ENCODE data around the gene REXO1.
"Not testable (repeated sequence)": the region's sequence is repeated elsewhere in the genome, so short reads cannot be mapped to it uniquely, and the experiment has no call there.

Gene REXO1, protein sequence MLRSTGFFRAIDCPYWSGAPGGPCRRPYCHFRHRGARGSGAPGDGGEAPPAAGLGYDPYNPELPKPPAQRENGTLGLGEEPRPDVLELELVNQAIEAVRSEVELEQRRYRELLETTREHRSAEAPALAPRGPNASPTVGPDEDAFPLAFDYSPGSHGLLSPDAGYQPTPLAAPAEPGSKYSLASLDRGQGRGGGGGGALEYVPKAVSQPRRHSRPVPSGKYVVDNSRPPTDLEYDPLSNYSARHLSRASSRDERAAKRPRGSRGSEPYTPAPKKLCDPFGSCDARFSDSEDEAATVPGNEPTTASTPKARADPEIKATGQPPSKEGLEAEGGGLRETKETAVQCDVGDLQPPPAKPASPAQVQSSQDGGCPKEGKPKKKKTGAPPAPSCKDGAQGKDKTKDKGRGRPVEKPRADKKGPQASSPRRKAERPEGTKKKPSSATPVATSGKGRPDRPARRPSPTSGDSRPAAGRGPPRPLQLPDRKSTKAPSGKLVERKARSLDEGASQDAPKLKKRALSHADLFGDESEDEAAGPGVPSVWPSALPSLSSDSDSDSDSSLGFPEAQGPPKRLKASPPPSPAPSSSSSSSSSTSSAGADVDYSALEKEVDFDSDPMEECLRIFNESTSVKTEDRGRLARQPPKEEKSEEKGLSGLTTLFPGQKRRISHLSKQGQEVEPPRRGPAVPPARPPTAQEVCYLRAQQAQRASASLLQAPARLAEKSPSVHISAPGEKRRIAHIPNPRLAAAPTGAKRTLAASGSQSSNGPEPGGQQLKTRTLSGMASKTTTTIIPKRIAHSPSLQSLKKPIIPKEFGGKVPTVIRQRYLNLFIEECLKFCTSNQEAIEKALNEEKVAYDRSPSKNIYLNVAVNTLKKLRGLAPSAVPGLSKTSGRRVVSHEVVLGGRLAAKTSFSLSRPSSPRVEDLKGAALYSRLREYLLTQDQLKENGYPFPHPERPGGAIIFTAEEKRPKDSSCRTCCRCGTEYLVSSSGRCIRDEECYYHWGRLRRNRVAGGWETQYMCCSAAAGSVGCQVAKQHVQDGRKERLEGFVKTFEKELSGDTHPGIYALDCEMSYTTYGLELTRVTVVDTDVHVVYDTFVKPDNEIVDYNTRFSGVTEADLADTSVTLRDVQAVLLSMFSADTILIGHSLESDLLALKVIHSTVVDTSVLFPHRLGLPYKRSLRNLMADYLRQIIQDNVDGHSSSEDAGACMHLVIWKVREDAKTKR

DNA sequence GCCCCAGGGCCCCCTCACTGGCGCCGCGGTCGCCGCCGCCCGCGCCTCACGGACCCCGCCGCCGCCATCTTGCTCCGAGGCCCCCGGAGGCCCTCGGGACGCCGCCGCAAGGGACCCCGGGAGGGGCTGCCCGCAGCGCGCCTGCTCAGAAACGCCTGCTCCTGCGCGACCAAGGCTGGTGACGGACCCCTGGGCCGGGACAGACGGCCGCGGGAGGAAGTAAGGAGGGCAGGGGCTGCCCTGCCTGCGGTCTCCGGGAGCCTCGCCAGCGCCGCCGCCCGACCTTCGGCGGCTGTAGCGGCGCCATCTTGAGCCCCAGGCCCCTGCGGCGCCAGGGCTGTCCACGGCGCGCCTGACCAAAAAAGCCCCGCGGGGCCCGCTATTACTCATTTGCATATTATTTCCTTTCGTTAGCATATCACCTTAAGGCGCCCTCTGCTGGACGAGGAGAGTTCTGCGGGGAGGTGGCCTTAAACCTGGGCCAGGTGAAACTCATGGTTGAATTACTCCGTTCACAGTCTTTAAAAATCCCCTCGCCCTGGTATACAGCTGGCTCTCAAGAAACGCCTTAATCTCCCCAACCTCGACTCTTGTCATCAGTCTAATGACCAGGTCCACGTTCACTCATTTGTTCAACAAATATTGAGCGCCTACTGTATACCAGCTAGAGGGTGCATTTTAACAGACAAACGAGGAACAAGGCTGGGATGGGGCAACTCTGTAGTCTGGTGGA, at the start of gene REXO1:
REXO1 (minus strand) TSS at position 85 of the 733 bp plus-strand sequence. CDS start 125 bp downstream, outside the sequence.
- peak; percentile 99 for DNase-seq (ENCODE audit: low read depth)

DNA sequence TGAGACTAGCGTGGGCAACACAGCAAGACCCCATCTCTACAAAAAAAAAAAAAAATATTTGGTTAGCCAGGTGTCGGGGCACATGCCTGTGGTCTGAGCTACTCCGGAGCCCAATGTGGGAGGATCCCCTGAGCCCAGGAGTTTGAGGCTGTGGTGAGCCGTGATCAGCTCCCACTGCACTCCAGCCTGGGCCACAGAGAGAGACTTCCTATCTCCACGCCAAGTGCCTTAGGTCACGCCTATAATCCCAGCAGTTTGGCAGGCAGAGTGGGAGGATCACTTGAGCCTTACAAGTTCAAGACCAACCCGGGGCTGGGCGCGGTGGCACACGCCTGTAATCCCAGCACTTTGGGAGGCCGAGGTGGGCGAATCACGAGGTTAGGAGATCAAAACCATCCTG, 48.2 kb upstream of the REXO1 start:
- DNase-seq (ENCODE audit: low read depth), result no peak

GRCh38 chr19:1893791-1894190, 45.5 kb upstream of the REXO1 start:
- no peak for DNase-seq (ENCODE audit: low read depth)

DNA sequence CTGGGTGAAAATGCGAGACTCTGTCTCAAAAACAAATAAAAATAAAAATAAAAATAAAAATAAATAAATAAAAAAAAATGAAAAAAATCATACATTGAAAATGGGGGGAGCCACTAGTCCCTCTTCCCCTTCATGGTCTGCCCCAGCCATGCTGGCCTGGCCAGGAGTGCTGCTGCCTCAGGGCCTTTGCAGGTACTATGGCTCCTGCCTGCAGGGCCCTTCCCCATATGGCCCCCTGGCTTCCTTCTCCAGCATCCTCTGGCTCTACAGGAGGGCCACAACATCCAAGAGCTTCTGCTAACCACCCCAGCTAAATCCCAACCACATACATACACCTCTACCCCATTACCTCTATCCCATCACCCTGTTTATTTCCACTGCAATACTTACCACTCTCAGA, 41.6 kb upstream of the REXO1 start:
- no peak for DNase-seq (ENCODE audit: low read depth)

DNA sequence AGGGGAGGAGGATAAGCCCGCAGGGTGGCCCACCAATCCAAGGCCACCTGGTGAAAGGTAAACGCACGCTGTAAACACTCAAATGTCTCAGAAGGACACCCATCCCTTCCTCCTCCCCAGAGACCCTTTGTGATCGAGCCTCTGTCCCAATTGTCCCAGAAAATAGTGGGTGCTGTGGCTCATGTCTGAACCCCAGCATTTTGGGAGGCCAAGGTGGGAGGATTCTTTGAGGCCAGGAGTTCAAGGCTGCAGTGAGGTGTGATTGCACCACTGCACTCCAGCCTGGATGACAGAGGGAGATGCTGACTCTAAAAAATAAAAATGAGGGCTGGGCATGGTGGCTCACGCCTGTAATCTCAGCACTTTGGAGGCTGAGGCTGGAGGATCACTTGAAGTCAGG, 40.1 kb upstream of the REXO1 start:
- DNase-seq (ENCODE audit: low read depth), result no peak

GRCh38 chr19:1886360-1886759, 38.1 kb upstream of the REXO1 start:
- not testable (repeated sequence) for DNase-seq (ENCODE audit: low read depth)

DNA sequence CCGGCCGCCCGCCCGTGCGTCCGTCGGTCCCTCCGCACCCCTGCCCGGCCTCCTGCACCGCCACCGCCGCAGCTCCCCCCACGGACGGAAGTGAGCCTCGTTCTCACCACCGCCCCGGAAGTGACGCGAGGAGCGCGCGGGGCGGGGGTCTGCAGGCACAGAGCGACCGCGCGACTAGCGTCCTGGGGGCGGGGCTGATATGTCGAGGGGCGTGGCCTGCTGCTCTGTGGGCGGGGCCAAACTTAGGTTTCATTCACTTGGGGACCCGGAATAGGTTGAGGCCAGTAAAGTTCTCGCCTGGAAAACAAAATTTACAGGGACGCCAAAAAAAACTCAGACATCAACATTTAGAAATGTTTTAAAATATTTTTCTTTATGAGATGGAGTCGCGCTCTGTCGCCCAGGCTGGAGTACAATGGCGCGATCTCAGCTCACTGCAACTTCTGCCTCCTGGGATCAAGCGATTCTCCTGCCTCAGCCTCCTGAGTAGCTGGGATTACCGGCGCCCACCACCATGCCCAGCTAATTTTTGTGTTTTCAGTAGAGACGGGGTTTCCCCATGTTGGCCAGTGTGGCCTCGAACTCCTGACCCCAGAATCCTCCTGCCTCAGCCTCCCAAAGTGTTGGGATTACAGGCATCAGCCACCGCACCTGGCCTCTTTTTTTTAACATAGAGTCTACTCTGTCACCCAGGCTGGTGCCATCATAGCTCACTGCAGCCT, 37.3 kb upstream of the REXO1 start, which contains the start of gene ABHD17A:
ABHD17A (minus strand) TSS at position 99 of the 722 bp plus-strand sequence. CDS start 3,930 bp downstream, outside the sequence.
- DNase-seq (ENCODE audit: low read depth), result peak; percentile 94

- no peak for DNase-seq (ENCODE audit: low read depth)
These were observed 36.5 kb upstream of the REXO1 start for GRCh38 chr19:1884719-1885334.

DNA sequence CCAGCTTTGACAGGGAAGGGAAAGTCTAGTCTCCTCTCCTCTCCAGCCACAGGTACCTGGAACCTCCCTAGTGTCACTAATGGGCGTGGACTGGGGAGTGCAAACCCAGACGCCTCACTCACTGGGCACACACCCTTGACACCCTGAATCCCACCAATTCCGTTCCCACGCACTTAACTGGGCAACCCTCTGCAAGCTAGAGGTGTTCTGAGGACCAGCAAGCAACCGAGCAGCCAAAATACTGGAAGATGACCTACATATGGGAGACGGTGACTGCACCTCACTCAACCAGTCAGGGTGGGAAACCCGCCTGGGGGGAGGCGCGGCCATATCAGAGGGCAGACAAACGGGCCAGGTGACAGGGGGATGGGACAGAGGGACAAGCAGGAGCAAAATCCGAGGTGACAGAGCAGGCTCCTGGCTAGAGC, 36.0 kb upstream of the REXO1 start:
- DNase-seq (ENCODE audit: low read depth), result peak; percentile 65

DNA sequence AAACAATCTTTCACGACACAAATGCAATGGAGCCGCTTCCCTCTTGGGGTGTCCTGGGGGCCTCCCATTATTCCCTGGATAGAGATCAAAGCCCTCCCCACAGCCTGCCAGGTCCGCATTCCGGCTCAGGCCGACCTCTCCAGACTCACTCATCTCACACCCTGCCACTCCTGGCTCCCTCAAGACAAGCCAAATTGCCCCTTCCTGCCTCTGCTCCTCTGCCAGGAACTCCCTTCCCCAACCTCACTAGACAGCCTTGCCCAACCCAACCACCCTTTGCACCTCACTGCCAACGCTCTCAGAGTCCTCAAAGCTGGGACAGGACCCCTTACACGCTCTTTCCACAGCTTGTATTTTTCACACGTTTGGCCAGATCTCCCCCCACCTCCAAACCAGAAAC, 35.5 kb upstream of the REXO1 start:
- DNase-seq (ENCODE audit: low read depth), result no peak

DNA sequence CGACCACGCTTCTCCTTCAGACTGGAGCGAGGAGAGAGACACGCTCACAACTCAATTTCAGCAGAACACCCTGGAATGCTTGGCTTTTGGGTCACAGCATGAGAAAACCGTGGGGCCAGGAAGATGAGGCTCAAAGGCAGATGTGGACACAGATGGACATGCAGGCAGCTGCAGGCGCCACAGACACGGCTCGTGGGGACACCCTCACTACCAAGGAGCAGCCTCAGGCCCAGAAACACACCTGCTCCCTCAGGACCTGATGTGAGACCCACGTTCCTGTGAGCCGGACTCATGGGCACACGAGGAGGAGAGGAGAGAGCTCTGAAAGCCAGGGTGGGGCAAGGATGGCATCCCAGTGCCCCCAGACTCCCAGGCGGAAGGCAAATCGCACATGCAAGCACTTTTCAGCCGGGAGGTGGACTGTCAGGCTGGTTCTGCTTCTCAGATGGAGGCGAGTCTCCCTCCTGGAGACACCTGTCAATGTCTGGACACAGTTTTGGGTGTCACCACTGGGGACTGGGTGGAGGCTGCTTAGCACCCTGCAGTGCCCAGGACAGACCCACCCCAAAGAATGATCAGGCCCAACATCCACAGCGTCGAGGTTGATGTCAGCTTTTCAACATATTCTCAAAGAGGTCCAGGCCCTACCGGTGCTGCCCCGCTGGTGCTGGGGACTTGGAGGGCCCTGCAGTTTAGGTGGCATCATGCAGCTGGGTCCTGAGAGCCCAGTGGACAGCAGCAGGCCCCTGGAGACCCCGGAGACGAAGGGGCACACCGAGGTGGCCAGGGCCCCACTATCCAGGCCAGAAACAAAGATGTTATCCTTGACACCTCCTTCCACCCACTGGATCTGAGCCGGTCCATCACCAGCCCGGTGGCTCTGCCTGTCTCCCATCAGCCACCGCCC, 34.8 kb upstream of the REXO1 start:
- DNase-seq (ENCODE audit: low read depth), result no peak

- peak; percentile 69 for DNase-seq (ENCODE audit: low read depth)
These were observed 34.0 kb upstream of the REXO1 start for GRCh38 chr19:1882089-1882785.

DNA sequence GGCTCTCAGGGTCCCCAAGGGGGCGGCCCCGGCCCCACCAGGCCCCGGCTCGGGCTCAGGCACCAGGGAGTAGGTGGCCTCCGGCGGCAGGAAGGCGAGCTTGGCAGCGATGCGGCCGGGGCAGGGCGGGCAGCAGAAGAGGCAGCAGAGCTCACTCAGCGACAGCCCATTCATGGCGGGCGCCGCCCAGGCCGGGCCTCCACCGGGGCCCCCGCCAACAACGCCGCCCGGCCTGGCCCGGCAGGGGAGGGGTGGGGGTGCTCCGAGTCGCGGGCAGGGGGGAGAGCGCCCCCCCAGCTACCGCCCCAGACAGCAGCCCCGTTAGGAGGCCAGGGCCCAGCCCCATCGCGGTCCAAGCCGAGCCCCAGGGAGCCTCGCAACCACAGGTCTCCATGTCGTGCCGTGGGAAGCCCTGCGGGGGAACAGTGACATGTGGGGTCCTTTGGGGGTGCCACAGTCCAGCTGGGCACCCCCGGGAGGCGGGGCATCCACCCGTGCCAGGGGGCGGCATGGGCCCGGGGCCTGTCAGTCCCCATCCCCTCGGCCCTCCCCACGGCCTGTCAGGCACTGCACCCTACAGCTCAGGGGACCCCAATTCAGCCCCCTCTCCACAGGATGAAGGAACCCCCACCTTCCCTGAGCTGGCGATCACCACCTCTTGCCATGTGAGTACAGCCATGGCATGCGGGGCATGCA, 33.3 kb upstream of the REXO1 start:
- not testable (repeated sequence) for DNase-seq (ENCODE audit: low read depth)

DNA sequence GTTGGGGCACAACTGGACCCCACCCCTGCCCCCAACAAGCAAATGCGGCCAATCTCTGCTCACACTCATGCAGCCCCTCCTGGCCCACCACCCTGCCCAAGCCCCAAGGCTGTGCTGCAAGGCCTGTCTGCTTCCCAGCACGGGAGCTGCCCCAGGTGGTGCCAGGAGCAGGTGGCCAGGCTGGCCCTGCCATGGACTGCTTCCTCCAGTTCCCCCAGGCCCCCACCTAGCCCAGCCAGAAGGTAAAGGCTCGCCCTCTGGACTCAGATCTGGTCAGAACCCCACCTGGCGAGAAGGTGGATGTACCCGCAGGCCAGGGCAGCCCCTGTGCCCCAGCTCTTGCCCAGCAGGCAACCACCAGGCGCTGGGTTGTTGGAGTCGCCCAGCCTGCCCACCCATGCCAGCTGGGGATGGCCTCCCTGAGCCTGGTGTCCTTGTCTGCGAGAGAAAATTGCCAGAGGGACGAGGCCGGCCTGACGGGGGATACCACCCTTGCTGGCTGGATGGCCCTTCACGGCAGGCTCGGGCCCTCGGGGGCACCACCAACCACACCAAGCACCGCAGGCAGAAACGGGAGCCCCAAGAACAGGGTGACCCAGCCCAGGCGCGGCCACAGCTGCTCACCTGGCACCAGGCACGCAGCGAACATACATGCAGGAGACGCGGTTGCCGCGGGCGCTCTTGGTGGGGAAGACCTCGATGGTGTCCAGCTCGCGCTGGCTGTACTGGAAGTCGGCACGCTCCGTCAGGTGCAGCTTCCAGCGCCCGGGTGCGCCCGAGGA, 32.5 kb upstream of the REXO1 start:
- no peak for DNase-seq (ENCODE audit: low read depth)

DNA sequence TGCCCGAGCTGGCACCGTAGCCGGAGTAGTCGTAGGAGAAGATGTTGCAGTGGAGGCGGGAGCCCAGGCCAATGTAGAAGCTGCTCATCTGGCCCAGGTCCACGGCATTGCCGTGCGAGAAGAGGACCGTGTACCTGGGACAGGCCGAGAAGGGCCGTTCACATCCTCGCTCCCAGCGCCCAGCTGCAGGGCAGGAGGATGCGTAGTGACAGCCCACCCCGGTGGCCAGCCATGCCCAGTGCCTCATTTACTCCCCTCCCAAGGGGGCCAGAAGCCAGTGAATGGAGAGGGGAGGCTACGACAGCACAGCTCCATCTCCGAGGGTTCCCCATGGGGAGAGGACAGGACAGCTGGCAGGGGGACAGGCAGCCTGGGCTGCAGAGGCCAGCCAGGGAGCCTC, 31.7 kb upstream of the REXO1 start:
- DNase-seq (ENCODE audit: low read depth), result not testable (repeated sequence)

- not testable (repeated sequence) for DNase-seq (ENCODE audit: low read depth)
These were observed 30.3 kb upstream of the REXO1 start for GRCh38 chr19:1878583-1878982.

DNA sequence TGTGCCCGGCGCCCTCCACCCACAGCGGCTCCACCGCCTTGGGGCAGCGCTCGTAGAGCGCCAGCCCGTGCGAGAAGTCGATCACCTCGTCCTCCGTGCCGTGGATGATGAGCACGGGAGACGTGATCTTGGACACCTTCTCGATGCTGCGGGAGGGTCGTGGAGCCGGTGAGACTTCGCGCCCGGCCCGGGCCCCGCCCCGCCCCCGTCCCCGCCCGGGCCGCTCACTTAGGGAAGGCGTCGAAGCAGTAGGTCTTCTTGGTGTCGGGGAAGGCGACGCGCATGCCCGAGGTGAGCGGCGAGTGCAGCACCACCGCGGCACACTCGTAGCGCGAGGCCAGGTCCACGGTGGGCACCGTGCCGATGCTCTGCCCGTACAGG, 29.0 kb upstream of the REXO1 start:
- DNase-seq (ENCODE audit: low read depth), result not testable (repeated sequence)
